Skin of body (tissue), 2 donors: ENCODE measurements around the gene EIF3A. TPM values are rescaled to one million over a fixed set of nuclear protein-coding genes. Genes with fewer than 3 reads are reported as not detected.
"Not testable (repeated sequence)": the region's sequence is repeated elsewhere in the genome, so short reads cannot be mapped to it uniquely, and the experiment has no call there.

Experiments used
- DNase-seq: peaks from one replicate; lab custom pipeline; 2025; lab: John Stamatoyannopoulos, UW
- total RNA-seq: library from RNA; depleted of rRNA; stranded (reverse); fragments of >200 nt; gene quantifications from one replicate; pipeline ENCODE4 v1.2.3, GENCODE V29; 2014

The EIF3A gene
- 93.5 TPM for total RNA-seq

GRCh38 chr10:119080521-119081259, at the start of gene EIF3A:
TSS of gene EIF3A (minus strand) at chr10:119080817. CDS start at chr10:119080676, 141 bp downstream.
- DNase-seq, result peak; percentile 91

GRCh38 chr10:119129721-119130120, 49.1 kb upstream of the EIF3A start:
- no peak for DNase-seq

GRCh38 chr10:119125942-119126341, 45.3 kb upstream of the EIF3A start:
- DNase-seq, result no peak

DNA sequence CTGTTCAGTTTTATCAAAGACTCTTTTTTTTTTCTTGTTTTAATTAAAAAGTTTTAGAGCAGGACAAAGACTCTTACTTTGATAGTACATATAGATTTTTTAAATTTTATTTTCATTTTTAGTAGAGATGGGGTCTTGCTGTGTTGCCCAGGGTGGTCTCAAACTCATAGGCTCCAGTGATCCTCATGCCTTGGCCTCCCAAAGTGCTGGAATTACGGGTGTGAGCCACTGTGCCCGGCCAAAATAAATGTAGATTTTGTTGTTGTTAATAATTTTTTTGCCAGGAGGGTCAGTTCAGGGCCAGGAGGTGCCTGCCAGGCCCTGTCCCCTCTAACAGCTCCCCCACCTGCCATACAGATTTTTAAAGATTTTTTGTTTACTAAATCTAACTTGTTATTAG, 40.3 kb upstream of the EIF3A start:
- no peak for DNase-seq

DNA sequence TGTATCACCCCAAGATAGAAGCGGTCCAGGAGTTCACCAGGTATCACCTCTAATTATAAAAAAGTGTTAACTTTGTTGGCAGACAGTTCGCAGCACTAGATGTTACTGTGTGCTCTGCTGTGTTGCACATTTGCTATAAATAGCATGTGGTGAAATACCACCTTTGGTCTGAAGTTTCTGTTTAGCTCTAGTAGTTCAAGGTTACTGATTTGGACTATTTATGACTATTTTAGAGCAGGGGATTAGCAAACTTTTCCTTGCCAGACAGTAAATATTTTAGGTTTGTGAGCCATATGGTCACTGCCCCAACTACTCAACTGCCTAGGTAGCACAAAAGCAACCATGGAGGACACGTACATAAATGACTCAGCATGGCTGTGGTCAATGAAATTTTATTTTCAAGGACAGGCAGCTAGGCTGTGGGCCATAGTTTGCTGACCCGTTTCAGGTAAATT, 39.8 kb upstream of the EIF3A start:
- DNase-seq, result no peak

DNA sequence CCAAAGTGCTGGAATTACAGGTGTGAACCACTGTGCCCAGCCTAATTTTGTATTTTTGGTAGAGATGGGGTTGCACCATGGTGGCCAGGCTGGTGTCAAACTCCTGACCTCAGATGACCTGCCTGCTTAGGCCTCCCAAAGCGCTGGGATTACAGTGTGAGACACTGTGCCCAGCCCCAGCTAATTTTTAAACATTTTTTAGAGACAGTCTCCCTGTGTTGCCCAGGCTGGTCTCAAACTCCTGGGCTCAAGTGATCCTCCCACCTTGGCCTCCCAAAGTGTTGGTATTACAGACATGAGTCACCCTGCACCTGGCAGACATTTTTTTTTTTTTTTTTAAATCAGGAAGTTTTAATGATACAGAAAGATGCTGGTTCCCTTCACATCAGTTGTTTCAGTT, 38.8 kb upstream of the EIF3A start:
- no peak for DNase-seq

DNA sequence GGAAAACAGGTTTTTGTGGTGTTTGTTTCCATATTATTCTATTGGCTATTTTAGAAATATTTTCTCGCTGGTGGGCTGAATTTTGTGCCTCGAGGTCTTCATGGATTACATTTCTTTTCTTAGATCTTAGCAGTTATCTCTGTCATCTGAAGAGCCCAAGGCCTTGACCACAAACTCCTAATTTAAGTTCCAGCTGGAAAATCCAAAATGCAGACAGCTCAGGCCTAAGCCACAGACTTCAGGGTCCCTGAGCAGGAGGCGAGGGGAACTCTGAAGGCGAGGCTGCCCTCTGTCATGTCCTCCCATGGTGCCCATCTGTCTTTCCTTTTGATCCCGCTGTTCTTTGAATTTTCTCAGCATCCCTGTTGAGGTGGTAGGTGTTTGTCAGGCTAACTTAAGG, 37.6 kb upstream of the EIF3A start:
- no peak for DNase-seq

- no peak for DNase-seq
Measured at GRCh38 chr10:119116326-119116951, 35.8 kb upstream of the EIF3A start.

DNA sequence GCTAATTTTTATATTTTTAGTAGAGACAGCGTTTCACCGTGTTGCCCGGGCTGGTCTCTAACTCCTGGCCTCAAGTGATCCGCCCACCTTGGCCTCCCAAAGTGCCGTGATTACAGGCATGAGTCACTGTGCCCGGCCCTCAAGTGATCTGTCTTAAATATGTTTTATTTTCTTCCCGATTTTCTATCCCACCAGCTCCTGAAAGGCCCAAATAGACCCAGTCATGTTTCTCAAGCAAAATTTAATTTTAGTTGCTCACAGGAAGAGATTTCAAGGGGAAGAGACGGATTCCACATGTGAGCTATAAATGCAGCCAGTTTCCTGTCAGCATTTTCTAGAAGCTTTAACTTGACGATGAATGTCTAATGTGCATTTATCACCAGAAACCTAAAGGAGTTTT, 35.3 kb upstream of the EIF3A start:
- no peak for DNase-seq

- DNase-seq, result no peak
Measured at GRCh38 chr10:119113751-119114732, 33.4 kb upstream of the EIF3A start.

DNA sequence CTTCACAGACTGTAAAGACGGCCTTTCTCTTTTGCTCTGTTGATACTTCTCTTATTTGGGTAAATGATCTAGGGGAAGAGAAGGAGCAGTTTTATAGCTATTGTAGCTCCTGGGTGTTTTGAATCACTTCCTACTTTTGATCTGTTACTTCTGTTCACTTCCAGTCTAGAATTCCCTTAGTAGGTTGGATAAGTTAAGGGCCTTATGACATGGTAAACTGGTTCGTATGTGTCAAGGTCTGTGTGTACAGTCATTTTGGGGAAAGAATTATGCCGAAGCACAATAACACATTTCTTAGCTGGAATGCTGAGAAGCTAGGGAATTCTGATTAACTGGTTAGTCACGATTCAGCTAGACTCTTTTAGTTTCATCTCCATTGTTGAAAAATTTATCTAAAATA, 31.4 kb upstream of the EIF3A start:
- no peak for DNase-seq

DNA sequence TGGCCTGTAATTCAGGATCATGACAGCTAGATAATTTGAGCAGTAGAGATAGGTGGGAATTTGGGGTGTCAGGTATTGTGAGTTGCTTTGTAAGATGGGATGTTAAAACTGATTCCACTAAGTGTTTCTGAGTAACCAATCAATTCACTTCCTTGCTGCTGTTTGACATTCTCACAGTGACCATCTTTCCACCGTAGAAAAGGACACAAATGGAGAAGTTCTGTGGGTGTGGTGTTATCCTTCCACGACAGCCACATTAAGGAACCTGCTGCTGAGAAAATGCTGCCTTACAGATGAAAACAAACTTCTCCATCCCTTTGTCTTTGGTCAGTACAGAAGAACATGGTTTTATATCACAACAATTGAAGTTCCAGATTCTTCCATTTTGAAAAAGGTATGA, 27.2 kb upstream of the EIF3A start:
- not testable (repeated sequence) for DNase-seq

DNA sequence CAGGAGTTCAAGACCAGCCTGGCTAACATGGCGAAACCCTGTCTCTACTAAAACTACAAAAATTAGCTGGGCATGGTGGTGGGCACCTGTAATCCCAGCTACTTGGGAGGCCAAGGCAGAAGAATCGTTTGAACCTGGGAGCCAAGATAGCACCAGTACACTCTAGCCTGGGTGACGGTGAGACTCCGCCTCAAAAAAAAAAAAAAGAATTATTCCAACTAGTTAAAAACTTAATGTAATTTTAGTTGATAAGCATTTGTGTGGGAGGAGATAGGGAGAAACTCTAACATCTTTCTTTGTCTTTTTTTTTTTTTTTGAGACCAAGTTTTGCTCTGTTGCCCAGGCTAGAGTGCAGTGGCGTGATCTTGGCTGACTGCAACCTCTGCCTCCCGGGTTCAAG, 26.5 kb upstream of the EIF3A start:
- not testable (repeated sequence) for DNase-seq

GRCh38 chr10:119105899-119106298, 25.3 kb upstream of the EIF3A start:
- DNase-seq, result not testable (repeated sequence)

GRCh38 chr10:119105155-119105554, 24.5 kb upstream of the EIF3A start:
- DNase-seq, result no peak

- DNase-seq, result no peak
Measured at GRCh38 chr10:119104654-119105015, 24.0 kb upstream of the EIF3A start.

- DNase-seq, result peak; percentile 76
Measured at GRCh38 chr10:119103903-119104653, 23.5 kb upstream of the EIF3A start, which contains the start of gene DENND10. TSS of gene DENND10 (plus strand) at chr10:119104113. CDS start at chr10:119104143, 30 bp downstream.

DNA sequence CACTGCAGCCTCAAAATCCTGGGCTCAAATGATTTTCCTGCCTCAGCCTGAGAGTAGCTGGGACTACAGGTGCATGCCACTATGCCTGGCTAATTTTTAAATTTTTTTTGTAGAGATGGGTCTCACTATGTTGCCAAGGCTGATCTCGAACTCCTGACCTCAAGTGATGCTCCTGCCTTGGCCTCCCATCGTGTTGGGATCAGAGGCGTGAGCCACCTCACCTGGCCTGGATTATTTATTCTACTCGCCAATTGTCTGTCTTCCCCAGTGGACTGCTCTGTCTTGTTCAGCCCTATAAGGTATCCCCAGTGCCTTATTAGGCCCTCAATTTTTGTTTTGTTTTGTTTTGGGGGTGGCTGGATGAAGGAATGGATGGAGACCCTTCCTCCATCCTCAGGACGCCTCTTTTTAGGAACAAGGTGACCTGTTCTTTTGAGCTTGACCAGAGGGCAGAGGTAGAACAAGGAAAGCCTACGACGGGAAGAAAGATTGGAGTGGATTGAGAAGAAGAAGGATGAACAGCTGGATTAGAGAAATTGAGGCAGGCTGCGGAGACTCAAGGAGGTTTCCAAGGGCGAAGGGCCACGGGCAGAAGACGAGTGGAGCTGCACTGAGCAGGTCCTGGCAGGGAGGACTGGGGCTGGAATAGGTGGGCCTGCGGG, 22.8 kb upstream of the EIF3A start:
- DNase-seq, result no peak

DNA sequence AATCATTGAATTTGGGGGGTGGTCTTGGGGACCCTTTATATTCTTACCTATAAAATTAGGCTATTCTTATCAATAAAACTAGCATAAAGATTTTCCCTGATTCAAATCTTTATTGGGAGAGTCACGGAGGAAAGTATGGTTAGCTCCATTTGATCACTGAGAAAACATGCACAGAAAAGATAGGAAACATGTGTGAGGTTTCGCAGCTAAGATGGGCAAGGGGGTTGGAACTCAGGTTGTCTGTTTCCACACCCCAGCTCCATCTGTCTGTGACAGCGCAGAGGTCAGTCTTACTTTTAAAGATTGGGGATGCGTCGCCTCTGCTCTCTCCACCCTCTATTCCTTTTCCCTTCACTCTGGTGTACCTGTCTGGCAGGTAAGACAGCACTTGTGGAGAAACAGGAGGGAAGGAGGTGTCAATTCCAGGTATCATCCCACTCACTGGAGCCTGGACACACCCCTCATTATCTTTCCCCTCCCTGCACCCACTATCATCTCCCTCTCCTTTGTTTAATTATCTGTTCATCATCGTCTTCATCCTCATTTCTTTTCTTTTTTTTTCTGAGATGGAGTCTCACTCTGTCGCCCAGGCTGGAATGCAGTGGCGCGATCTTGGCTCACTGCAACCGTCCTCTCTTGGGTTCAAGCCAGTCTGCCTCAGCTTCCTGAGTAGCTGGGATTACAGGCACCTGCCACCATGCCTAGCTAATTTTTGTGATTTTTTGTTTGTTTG, 20.9 kb upstream of the EIF3A start:
- DNase-seq, result no peak
